ENCODE measurements around the gene AGAP1. TPM values are rescaled to one million over a fixed set of nuclear protein-coding genes. Genes with fewer than 3 reads are reported as not detected.

The AGAP1 gene
- total RNA-seq, 1 donor from 2014 or later = 20.4 TPM

GRCh38 chr2:236119476-236119875 is 625.6 kb downstream of the AGAP1 start:
- Mint-ChIP-seq H3K36me3 (peaks cover 26% of the 10 kb centered on the region), H3K9me3 (no peaks in the 10 kb centered on the region), H3K27me3 (ENCODE audit: insufficient read depth, low read depth) (peaks cover 11% of the 10 kb centered on the region), H3K27ac (no peak overlapping the region), H3K4me3 (no peak overlapping the region), H3K4me1 (peaks cover 54% of the 10 kb centered on the region)
- Histone ChIP-seq H3K9me3 (ENCODE audit: low read depth) (no peaks in the 10 kb centered on the region), H3K27me3 (peaks cover 41% of the 10 kb centered on the region), H3K27ac (no peak overlapping the region), H3K4me1 (peaks cover 9% of the 10 kb centered on the region), H3K79me2 (ENCODE audit: low read depth) (no peaks in the 10 kb centered on the region), H3F3A (ENCODE audit: low read depth) (peaks cover 9% of the 10 kb centered on the region), H3K9ac (no peak overlapping the region), H4K20me1 (ENCODE audit: low read depth) (peaks cover 62% of the 10 kb centered on the region), H3K36me3 (no peaks in the 10 kb centered on the region), H3K4me2 (no peak overlapping the region), H3K4me3 (no peak overlapping the region), H2AFZ (replicated peaks) (no peak overlapping the region)
- no peak for DNase-seq (ENCODE audit: low spot score)
- no peak for TF ChIP-seq EZH2phosphoT487 (IDR thresholded peaks at IDR 0.05)
- TF ChIP-seq EZH2 (IDR thresholded peaks at IDR 0.05) = no peak
- TF ChIP-seq, protein P1, sequence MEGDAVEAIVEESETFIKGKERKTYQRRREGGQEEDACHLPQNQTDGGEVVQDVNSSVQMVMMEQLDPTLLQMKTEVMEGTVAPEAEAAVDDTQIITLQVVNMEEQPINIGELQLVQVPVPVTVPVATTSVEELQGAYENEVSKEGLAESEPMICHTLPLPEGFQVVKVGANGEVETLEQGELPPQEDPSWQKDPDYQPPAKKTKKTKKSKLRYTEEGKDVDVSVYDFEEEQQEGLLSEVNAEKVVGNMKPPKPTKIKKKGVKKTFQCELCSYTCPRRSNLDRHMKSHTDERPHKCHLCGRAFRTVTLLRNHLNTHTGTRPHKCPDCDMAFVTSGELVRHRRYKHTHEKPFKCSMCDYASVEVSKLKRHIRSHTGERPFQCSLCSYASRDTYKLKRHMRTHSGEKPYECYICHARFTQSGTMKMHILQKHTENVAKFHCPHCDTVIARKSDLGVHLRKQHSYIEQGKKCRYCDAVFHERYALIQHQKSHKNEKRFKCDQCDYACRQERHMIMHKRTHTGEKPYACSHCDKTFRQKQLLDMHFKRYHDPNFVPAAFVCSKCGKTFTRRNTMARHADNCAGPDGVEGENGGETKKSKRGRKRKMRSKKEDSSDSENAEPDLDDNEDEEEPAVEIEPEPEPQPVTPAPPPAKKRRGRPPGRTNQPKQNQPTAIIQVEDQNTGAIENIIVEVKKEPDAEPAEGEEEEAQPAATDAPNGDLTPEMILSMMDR (IDR thresholded peaks at IDR 0.05) = no peak

- Mint-ChIP-seq H3K4me3 (no peak overlapping the region), H3K27ac (peak overlapping the region; percentile 79), H3K4me1 (peaks cover 49% of the 10 kb centered on the region), H3K9me3 (no peaks in the 10 kb centered on the region), H3K36me3 (peaks cover 29% of the 10 kb centered on the region), H3K27me3 (ENCODE audit: insufficient read depth, low read depth) (peaks cover 8% of the 10 kb centered on the region)
- no peak overlapping the region for H3K4me3 ChIP-seq
- H3K9me3 ChIP-seq (ENCODE audit: low read depth) = no peaks in the 10 kb centered on the region
- H3K4me1 ChIP-seq = peaks cover 9% of the 10 kb centered on the region
- H3K4me2 ChIP-seq = no peak overlapping the region
- H3K79me2 ChIP-seq (ENCODE audit: low read depth) = no peaks in the 10 kb centered on the region
- no peak overlapping the region for H3K9ac ChIP-seq
- no peak overlapping the region for H2AFZ ChIP-seq (replicated peaks)
- peaks cover 9% of the 10 kb centered on the region for H3F3A ChIP-seq (ENCODE audit: low read depth)
- no peak overlapping the region for H3K27ac ChIP-seq
- no peaks in the 10 kb centered on the region for H3K36me3 ChIP-seq
- peaks cover 55% of the 10 kb centered on the region for H4K20me1 ChIP-seq (ENCODE audit: low read depth)
- TF ChIP-seq EZH2phosphoT487 (IDR thresholded peaks at IDR 0.05) = no peak
- TF ChIP-seq EZH2 (IDR thresholded peaks at IDR 0.05) = no peak
- TF ChIP-seq, protein P1 (IDR thresholded peaks at IDR 0.05) = no peak
- H3K27me3 ChIP-seq = peaks cover 41% of the 10 kb centered on the region
- DNase-seq (ENCODE audit: low spot score) = no peak
Measured at GRCh38 chr2:236120141-236120601, 626.3 kb downstream of the AGAP1 start.

DNA sequence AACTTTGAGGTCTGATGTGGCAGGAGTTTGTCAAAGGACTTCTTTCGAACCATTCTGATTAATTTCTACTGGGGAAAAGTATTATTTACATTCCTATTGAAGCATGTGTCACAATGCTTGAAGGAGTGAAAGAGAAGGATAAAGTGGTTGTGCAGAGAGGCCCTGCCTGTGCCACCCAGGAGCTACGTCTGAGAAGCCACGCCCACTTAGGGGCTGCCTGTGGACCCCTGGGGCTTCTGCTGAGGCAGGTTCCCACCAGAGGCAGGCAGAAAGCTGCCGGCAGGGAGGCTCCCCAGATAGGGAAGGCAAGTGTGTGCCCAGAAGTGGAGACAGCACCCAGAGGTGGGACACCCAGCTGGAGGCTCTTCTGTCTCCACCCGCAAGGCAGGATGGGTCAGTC is 627.0 kb downstream of the AGAP1 start:
- Histone ChIP-seq H3K4me1 (peaks cover 9% of the 10 kb centered on the region), H2AFZ (replicated peaks) (no peak overlapping the region), H3K4me2 (no peak overlapping the region), H3K27ac (no peak overlapping the region), H3K9me3 (ENCODE audit: low read depth) (no peaks in the 10 kb centered on the region), H3K9ac (no peak overlapping the region), H3F3A (ENCODE audit: low read depth) (peaks cover 9% of the 10 kb centered on the region), H3K27me3 (peaks cover 41% of the 10 kb centered on the region), H3K79me2 (ENCODE audit: low read depth) (no peaks in the 10 kb centered on the region), H3K36me3 (no peaks in the 10 kb centered on the region), H3K4me3 (no peak overlapping the region), H4K20me1 (ENCODE audit: low read depth) (peaks cover 48% of the 10 kb centered on the region)
- Mint-ChIP-seq H3K4me1 (peaks cover 44% of the 10 kb centered on the region), H3K27ac (no peak overlapping the region), H3K4me3 (no peak overlapping the region), H3K36me3 (peaks cover 33% of the 10 kb centered on the region), H3K27me3 (ENCODE audit: insufficient read depth, low read depth) (peaks cover 8% of the 10 kb centered on the region), H3K9me3 (no peaks in the 10 kb centered on the region)
- no peak for DNase-seq (ENCODE audit: low spot score)
- no peak for TF ChIP-seq EZH2 (IDR thresholded peaks at IDR 0.05)
- TF ChIP-seq, protein P1 (IDR thresholded peaks at IDR 0.05) = no peak

Measured in neural progenitor cell (in vitro differentiated cells).